B cell (primary cell): ENCODE measurements around the gene LHPP.

Source experiments
- EZH2 ChIP-seq: IDR thresholded peaks from 2 replicates; pipeline ENCODE4 v1.6.1; 2012; ENCODE audit warnings: borderline replicate concordance, low read depth, mild to moderate bottlenecking, moderate library complexity, low read length; ENCODE audit not compliant: insufficient read depth, poor library complexity, severe bottlenecking
- TF ChIP-seq, protein P1 (sequence below): fragments of 200-600 bp; IDR thresholded peaks from one replicate; pipeline ENCODE4 v1.8.0; 2022; ENCODE audit warnings: antibody characterized with exemption, mild to moderate bottlenecking

DNA sequence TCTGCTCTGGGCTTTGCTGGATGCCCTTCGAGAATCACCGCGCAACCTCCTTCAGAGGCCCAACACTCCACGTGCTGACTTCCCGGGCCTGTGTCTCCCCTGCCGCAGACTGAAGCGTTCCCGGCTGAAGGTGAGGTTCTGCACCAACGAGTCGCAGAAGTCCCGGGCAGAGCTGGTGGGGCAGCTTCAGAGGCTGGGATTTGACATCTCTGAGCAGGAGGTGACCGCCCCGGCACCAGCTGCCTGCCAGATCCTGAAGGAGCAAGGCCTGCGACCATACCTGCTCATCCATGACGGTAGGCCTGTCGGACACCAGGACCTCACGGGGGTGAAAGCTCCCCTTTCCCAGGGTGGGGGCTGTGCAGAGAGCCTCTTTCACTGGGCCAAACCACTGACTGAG is 22.4 kb downstream of the LHPP start:
- TF ChIP-seq, protein P1, sequence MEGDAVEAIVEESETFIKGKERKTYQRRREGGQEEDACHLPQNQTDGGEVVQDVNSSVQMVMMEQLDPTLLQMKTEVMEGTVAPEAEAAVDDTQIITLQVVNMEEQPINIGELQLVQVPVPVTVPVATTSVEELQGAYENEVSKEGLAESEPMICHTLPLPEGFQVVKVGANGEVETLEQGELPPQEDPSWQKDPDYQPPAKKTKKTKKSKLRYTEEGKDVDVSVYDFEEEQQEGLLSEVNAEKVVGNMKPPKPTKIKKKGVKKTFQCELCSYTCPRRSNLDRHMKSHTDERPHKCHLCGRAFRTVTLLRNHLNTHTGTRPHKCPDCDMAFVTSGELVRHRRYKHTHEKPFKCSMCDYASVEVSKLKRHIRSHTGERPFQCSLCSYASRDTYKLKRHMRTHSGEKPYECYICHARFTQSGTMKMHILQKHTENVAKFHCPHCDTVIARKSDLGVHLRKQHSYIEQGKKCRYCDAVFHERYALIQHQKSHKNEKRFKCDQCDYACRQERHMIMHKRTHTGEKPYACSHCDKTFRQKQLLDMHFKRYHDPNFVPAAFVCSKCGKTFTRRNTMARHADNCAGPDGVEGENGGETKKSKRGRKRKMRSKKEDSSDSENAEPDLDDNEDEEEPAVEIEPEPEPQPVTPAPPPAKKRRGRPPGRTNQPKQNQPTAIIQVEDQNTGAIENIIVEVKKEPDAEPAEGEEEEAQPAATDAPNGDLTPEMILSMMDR: no peak
- no peak for TF ChIP-seq EZH2
